Natural killer cell (primary cell): ENCODE measurements around the gene ZNF764. TPM values are rescaled to one million over a fixed set of nuclear protein-coding genes. Genes with fewer than 3 reads are reported as not detected.
A peak's percentile ranks its signal among the peaks of the same experiment; 100 is the strongest.

Source experiments
- ATAC-seq, 3 donors: fragments of 150-1000 bp in 2 of 3; fragments of 200-7000 bp in 1 of 3; cut with Tn5 transposase; 1 replicate in 1 of 3; 2 replicates in 2 of 3; pipeline ENCODE4 v1.10.0; 2021; ENCODE audit warnings: mild to moderate bottlenecking in 2 of 3, moderate library complexity in 2 of 3
- DNase-seq, 2 donors: peaks; one replicate each; pipeline versions ENCODE4 v3.0.0 to v3.0.0-alpha.2; 2013 to 2021; ENCODE audit warnings: mixed read lengths in 1 of 2
- H3K27ac ChIP-seq: one replicate; pipeline ENCODE4 v1.5.1; 2013; ENCODE audit warnings: mild to moderate bottlenecking, low read length
- H3K27me3 ChIP-seq: one replicate; pipeline ENCODE4 v1.6.1; 2013; ENCODE audit warnings: low read length; ENCODE audit not compliant: control insufficient read depth, insufficient read depth
- H3K36me3 ChIP-seq: one replicate; pipeline ENCODE4 v1.6.1; 2013; ENCODE audit warnings: low read length; ENCODE audit not compliant: control insufficient read depth, insufficient read depth
- H3K4me1 ChIP-seq: one replicate; pipeline ENCODE4 v1.6.1; 2013; ENCODE audit warnings: low read length; ENCODE audit not compliant: control insufficient read depth, insufficient read depth
- H3K4me3 ChIP-seq: one replicate; pipeline ENCODE4 v1.5.1; 2013; ENCODE audit warnings: low read length
- H3K9me3 ChIP-seq: one replicate; pipeline ENCODE4 v1.6.1; 2013; ENCODE audit warnings: low read length; ENCODE audit not compliant: control insufficient read depth, insufficient read depth
- H3K27ac Mint-ChIP-seq, 2 donors: one replicate each; pipeline ENCODE4 v1.8.0; 2022; ENCODE audit warnings: mild to moderate bottlenecking in 2 of 2, mixed read lengths in 2 of 2, moderate library complexity in 1 of 2
- H3K27me3 Mint-ChIP-seq, 2 donors: one replicate each; pipeline ENCODE4 v1.8.0; 2022; ENCODE audit warnings: low read depth in 2 of 2, mixed read lengths in 2 of 2
- H3K36me3 Mint-ChIP-seq: one replicate; pipeline ENCODE4 v1.8.0; 2022; ENCODE audit warnings: mixed read lengths
- H3K4me1 Mint-ChIP-seq, 2 donors: one replicate each; pipeline ENCODE4 v1.8.0; 2022; ENCODE audit warnings: mixed read lengths in 2 of 2
- H3K4me3 Mint-ChIP-seq: one replicate; pipeline ENCODE4 v1.8.0; 2022; ENCODE audit warnings: mild to moderate bottlenecking, moderate library complexity, mixed read lengths
- H3K9me3 Mint-ChIP-seq, 2 donors: one replicate each; pipeline ENCODE4 v1.8.0; 2022; ENCODE audit warnings: mixed read lengths in 2 of 2
- WGBS: methylation state at CpG from one replicate; pipeline ENCODE4 v1.1.7; 2013; ENCODE audit warnings: missing lambda C conversion rate; ENCODE audit not compliant: insufficient coverage; 5-methylcytosine and 5-hydroxymethylcytosine counted together
- intact Hi-C: fragments of 100-400 bp; cut with micrococcal nuclease; formaldehyde crosslinking; loops from one replicate; pipeline ENCODE4 v1.14.2; 2022
- total RNA-seq, 4 donors: library from RNA; stranded (reverse); fragments of 120-200 nt in 1 of 4; gene quantifications; one replicate each; pipeline versions ENCODE4 v1.2.3 to v1.2.4, GENCODE V29; 2013 to 2022
- TF ChIP-seq, protein P1 (sequence below): fragments of 200-600 bp; IDR thresholded peaks from one replicate; pipeline ENCODE4 v1.8.0; 2022; ENCODE audit warnings: antibody characterized with exemption

Gene ZNF764
- total RNA-seq, 3 donors from 2014 or later (not counting 1 experiment from before 2014, with no cell fraction given), result 9.6 to 13.0 (median 11.7) TPM

DNA sequence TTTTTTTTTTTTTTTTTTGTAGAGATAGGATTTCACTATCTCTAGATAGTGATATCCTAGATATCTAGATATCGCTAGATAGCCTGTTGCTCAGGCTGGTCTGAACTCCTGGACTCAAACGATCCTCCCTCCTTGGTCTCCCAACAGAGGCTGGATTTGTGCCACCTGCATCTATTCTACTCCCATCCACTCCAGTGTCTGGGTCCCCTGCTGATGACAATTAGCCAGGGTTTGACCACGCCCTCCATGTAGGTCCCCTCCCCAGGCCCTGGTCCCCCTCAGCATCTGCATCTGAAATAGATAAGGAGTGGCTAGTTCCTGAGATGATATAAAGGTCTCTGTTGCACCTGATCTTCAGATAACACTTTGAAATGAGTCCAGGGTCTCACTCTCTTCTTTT, 11.1 kb upstream of the ZNF764 start:
- H3K4me1 ChIP-seq, result peaks cover 42% of the 10 kb centered on the region
- H3K4me3 ChIP-seq, result no peak overlapping the region
- DNase-seq (no peak), ATAC-seq (no peak)
- H3K27me3 ChIP-seq, result no peaks in the 10 kb centered on the region
- Mint-ChIP-seq H3K36me3 (no peaks in the 10 kb centered on the region), H3K27ac (peak overlapping the region; percentile 38 to 90), H3K4me1 (peaks cover 20 to 31% of the 10 kb centered on the region in 2 donors), H3K9me3 (no peaks in the 10 kb centered on the region), H3K27me3 (no peaks in the 10 kb centered on the region), H3K4me3 (peak overlapping the region; percentile 17)
- TF ChIP-seq, protein P1, sequence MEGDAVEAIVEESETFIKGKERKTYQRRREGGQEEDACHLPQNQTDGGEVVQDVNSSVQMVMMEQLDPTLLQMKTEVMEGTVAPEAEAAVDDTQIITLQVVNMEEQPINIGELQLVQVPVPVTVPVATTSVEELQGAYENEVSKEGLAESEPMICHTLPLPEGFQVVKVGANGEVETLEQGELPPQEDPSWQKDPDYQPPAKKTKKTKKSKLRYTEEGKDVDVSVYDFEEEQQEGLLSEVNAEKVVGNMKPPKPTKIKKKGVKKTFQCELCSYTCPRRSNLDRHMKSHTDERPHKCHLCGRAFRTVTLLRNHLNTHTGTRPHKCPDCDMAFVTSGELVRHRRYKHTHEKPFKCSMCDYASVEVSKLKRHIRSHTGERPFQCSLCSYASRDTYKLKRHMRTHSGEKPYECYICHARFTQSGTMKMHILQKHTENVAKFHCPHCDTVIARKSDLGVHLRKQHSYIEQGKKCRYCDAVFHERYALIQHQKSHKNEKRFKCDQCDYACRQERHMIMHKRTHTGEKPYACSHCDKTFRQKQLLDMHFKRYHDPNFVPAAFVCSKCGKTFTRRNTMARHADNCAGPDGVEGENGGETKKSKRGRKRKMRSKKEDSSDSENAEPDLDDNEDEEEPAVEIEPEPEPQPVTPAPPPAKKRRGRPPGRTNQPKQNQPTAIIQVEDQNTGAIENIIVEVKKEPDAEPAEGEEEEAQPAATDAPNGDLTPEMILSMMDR, result no peak
- H3K9me3 ChIP-seq, result no peaks in the 10 kb centered on the region
- 97% methylated on average over 3 of the region's 3 CpGs for WGBS
- H3K27ac ChIP-seq, result peak overlapping the region; percentile 27
- intact Hi-C loops, result no loop called here
- no peaks in the 10 kb centered on the region for H3K36me3 ChIP-seq

DNA sequence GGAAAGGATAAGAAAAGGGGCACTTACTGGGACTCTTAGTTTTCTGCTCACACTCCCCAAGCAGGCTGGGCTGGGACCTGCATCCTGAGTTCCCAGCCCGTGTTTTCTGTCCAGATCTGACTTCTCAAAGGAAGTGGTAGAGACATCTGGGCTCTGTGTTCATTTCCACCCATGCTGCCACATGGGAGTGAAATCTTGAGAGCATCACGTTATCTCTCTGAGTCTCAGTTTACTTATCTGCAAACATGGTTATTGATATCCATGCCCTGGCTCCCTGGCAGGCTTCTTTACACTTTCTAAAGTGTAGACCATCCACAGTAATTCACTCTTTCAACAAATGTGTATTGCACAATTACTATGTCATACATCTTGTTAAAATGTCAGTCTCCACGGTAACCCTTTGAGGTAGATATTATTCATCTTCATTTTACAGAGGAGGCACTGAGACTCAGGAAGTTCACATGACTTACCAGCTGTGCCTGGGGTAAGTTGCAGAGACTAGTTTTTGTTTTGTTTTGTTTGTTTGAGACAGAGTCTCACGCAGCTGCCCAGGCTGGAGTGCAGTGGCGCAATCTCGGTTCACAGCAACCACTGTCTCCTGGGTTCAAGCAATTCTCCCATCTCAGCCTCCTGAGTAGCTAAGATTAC, 9.9 kb upstream of the ZNF764 start:
- Histone ChIP-seq H3K4me3 (no peak overlapping the region), H3K9me3 (no peaks in the 10 kb centered on the region), H3K27me3 (no peaks in the 10 kb centered on the region), H3K27ac (peak overlapping the region; percentile 84), H3K4me1 (peaks cover 42% of the 10 kb centered on the region), H3K36me3 (no peaks in the 10 kb centered on the region)
- intact Hi-C loops, result no loop called here
- TF ChIP-seq, protein P1, result no peak
- peak overlapping the region; percentile 90 to 94 for H3K27ac Mint-ChIP-seq
- DNase-seq (peak in 1 of 2 donors; percentile 83), ATAC-seq (peak; percentile 36 to 56 (median 43))
- peak overlapping the region; percentile 50 for H3K4me3 Mint-ChIP-seq
- H3K9me3 Mint-ChIP-seq, result no peaks in the 10 kb centered on the region
- WGBS, result 16% methylated on average over 6 of the region's 6 CpGs
- no peaks in the 10 kb centered on the region for H3K36me3 Mint-ChIP-seq
- no peaks in the 10 kb centered on the region for H3K27me3 Mint-ChIP-seq
- H3K4me1 Mint-ChIP-seq, result peaks cover 20 to 27% of the 10 kb centered on the region in 2 donors

DNA sequence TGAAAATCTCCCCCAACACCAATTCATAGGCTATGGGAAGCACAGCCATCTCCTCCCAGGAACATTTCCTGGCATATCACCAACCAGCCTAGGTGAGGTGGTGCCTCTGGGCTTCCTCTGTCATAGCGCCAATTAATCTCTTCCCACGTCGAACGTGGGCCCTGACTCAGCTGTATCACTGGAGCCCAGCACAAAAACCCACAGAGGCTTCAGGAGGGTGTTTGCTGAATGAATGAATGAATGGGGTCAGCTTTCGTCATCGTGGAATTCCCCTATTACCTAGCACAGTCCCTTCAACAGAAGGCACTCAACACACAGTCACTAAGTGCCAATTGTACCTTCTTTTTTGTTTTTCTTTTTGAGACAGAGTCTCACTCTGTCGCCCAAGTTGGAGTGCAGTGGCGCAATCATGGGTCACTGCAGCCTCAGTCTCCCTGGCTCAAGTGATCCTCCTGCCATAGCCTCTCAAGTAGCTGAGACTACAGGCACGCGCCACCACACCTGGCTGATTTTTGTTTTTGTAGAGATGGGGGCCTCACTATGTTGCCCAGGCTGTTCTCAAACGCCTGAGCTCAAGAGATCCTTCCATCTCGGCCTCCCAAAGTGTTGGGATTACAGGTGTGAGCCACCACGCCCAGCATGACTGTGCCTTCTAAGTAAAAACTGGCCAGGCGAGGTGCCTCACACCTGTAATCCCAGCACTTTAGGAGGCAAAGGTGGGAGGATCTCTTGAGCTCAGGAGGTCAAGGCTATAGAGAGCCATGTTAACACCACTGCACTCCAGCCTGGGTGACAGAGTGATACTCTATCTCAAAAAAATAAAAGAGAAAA, 9.2 kb upstream of the ZNF764 start:
- peak overlapping the region; percentile 90 to 94 for H3K27ac Mint-ChIP-seq
- TF ChIP-seq, protein P1, result no peak
- H3K9me3 ChIP-seq, result no peaks in the 10 kb centered on the region
- DNase-seq (peak in 1 of 2 donors; percentile 84), ATAC-seq (peak in 1 of 3 donors; percentile 0)
- no peak overlapping the region for H3K4me3 Mint-ChIP-seq
- no peaks in the 10 kb centered on the region for H3K9me3 Mint-ChIP-seq
- H3K4me1 Mint-ChIP-seq, result peaks cover 19 to 25% of the 10 kb centered on the region in 2 donors
- 77% methylated on average over 13 of the region's 14 CpGs for WGBS
- H3K36me3 Mint-ChIP-seq, result no peaks in the 10 kb centered on the region
- intact Hi-C loops, result no loop called here
- H3K36me3 ChIP-seq, result no peaks in the 10 kb centered on the region
- H3K27me3 Mint-ChIP-seq, result no peaks in the 10 kb centered on the region
- H3K4me1 ChIP-seq, result peaks cover 37% of the 10 kb centered on the region
- H3K27ac ChIP-seq, result peak overlapping the region; percentile 84
- H3K4me3 ChIP-seq, result no peak overlapping the region
- H3K27me3 ChIP-seq, result no peaks in the 10 kb centered on the region
